ENCODE measurements around the gene CDH13. TPM values are rescaled to one million over a fixed set of nuclear protein-coding genes. Genes with fewer than 3 reads are reported as not detected.

Gene CDH13
- total and polyA plus RNA-seq, 2 experiments from 2014 or later, result 1.2 to 1.5 TPM

- no peaks in the 10 kb centered on the region for H3K4me1 ChIP-seq (ENCODE audit: insufficient read depth)
- no peaks in the 10 kb centered on the region for H4K20me1 ChIP-seq (ENCODE audit: insufficient read depth, poor library complexity, severe bottlenecking)
- H3K36me3 ChIP-seq (replicated peaks; ENCODE audit: insufficient read depth, low read depth), result no peaks in the 10 kb centered on the region
- H3K9me3 ChIP-seq (ENCODE audit: low read depth), result no peaks in the 10 kb centered on the region
- H3K27me3 ChIP-seq, result no peaks in the 10 kb centered on the region
- H3K79me2 ChIP-seq, result no peaks in the 10 kb centered on the region
- no peak overlapping the region for H3K27ac ChIP-seq
- no peak overlapping the region for H2AFZ ChIP-seq
- H3K4me3 ChIP-seq, result no peak overlapping the region
- H3K9me2 ChIP-seq (replicated peaks; ENCODE audit: insufficient read depth), result no peaks in the 10 kb centered on the region
- DNase-seq (ENCODE audit: low spot score), result no peak
- TF ChIP-seq, protein P1, sequence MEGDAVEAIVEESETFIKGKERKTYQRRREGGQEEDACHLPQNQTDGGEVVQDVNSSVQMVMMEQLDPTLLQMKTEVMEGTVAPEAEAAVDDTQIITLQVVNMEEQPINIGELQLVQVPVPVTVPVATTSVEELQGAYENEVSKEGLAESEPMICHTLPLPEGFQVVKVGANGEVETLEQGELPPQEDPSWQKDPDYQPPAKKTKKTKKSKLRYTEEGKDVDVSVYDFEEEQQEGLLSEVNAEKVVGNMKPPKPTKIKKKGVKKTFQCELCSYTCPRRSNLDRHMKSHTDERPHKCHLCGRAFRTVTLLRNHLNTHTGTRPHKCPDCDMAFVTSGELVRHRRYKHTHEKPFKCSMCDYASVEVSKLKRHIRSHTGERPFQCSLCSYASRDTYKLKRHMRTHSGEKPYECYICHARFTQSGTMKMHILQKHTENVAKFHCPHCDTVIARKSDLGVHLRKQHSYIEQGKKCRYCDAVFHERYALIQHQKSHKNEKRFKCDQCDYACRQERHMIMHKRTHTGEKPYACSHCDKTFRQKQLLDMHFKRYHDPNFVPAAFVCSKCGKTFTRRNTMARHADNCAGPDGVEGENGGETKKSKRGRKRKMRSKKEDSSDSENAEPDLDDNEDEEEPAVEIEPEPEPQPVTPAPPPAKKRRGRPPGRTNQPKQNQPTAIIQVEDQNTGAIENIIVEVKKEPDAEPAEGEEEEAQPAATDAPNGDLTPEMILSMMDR (IDR thresholded peaks at IDR 0.05; ENCODE audit: poor library complexity), result no peak
- TF ChIP-seq EZH2 (IDR thresholded peaks at IDR 0.05; ENCODE audit: borderline replicate concordance) (no peak), EZH2phosphoT487 (IDR thresholded peaks at IDR 0.05; ENCODE audit: low read depth, severe bottlenecking, unreplicated experiment) (no peak)
- no peak overlapping the region for H3K4me2 ChIP-seq
- 84% methylated on average over 5 of the region's 5 CpGs for WGBS (ENCODE audit: low lambda C conversion rate, missing lambda C conversion rate)
These were observed 585.6 kb downstream of the CDH13 start for GRCh38 chr16:83212301-83212841.

DNA sequence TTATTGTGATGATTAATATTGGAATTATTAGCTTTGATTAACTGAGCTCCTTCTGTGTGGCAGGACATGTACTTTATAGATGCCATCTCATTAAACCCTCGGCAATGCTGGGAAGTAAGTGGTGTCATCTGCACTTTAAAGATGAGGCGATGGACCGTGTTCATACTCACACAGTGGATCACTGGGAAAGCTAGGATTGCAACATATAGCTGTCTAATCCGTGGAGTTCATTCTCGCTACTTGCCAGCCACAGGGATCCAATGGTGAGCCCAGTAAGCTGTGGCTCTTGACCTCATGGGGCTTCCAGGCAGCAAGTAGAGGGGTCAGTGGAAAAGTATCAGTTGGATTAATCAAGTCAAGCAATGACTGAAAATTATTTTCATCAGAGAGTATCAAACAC is 587.9 kb downstream of the CDH13 start:
- no peak for DNase-seq (ENCODE audit: low spot score)
- no peaks in the 10 kb centered on the region for H3K27me3 ChIP-seq
- H3K4me2 ChIP-seq, result no peak overlapping the region
- H2AFZ ChIP-seq, result no peak overlapping the region
- no peaks in the 10 kb centered on the region for H3K9me3 ChIP-seq (ENCODE audit: low read depth)
- 88% methylated on average over 5 of the region's 5 CpGs for WGBS (ENCODE audit: low lambda C conversion rate, missing lambda C conversion rate)
- no peak overlapping the region for H3K27ac ChIP-seq
- no peak overlapping the region for H3K4me3 ChIP-seq
- no peaks in the 10 kb centered on the region for H3K4me1 ChIP-seq (ENCODE audit: insufficient read depth)
- no peaks in the 10 kb centered on the region for H3K79me2 ChIP-seq
- no peaks in the 10 kb centered on the region for H3K36me3 ChIP-seq (replicated peaks; ENCODE audit: insufficient read depth, low read depth)
- no peaks in the 10 kb centered on the region for H4K20me1 ChIP-seq (ENCODE audit: insufficient read depth, poor library complexity, severe bottlenecking)
- TF ChIP-seq, protein P1 (IDR thresholded peaks at IDR 0.05; ENCODE audit: poor library complexity), result no peak
- TF ChIP-seq EZH2 (IDR thresholded peaks at IDR 0.05; ENCODE audit: borderline replicate concordance) (no peak), EZH2phosphoT487 (IDR thresholded peaks at IDR 0.05; ENCODE audit: low read depth, severe bottlenecking, unreplicated experiment) (no peak)
- H3K9me2 ChIP-seq (replicated peaks; ENCODE audit: insufficient read depth), result no peaks in the 10 kb centered on the region

DNA sequence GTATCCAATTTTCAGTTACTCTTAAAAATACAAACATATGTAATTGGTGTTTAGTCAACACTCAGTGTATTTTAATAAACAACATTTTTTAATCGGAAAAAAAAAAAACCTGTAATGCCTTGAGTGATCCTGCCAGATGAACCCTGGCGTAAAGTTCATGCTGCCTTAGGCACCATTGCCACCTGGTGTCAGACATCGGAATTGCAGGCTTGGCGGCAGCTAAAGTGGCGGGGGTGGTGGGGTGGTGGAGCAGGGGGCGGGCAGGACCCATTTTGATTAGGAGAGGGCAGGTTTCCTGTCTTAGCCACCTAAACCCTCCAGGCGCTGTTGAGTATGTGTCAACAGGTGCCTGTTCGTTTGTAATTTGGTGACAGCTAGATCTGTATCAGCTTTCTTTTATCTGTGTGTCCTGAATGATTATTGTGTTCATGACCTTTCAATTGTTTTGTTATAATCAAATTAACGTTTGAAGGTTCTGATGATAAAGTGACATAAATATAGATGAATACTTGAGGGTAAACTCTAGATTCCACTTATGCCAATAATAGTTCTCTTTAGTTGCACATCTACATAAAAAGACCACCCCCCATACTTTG is 588.7 kb downstream of the CDH13 start:
- peak; percentile 67 for DNase-seq (ENCODE audit: low spot score)

More for the DNA sequence above, 588.7 kb downstream of the CDH13 start:
- WGBS (ENCODE audit: low lambda C conversion rate, missing lambda C conversion rate), result 14% methylated on average over 9 of the region's 9 CpGs
- no peak overlapping the region for H2AFZ ChIP-seq
- no peaks in the 10 kb centered on the region for H3K36me3 ChIP-seq (replicated peaks; ENCODE audit: insufficient read depth, low read depth)
- H3K79me2 ChIP-seq, result no peaks in the 10 kb centered on the region
- H3K9me2 ChIP-seq (replicated peaks; ENCODE audit: insufficient read depth), result no peaks in the 10 kb centered on the region
- H3K27me3 ChIP-seq, result no peaks in the 10 kb centered on the region
- H3K27ac ChIP-seq, result no peak overlapping the region
- H4K20me1 ChIP-seq (ENCODE audit: insufficient read depth, poor library complexity, severe bottlenecking), result no peaks in the 10 kb centered on the region
- no peak for TF ChIP-seq EZH2phosphoT487 (IDR thresholded peaks at IDR 0.05; ENCODE audit: low read depth, severe bottlenecking, unreplicated experiment)
- TF ChIP-seq, protein P1 (IDR thresholded peaks at IDR 0.05; ENCODE audit: poor library complexity), result peak; percentile 77
- H3K4me2 ChIP-seq, result no peak overlapping the region
- no peak overlapping the region for H3K4me3 ChIP-seq
- H3K9me3 ChIP-seq (ENCODE audit: low read depth), result no peaks in the 10 kb centered on the region
- no peaks in the 10 kb centered on the region for H3K4me1 ChIP-seq (ENCODE audit: insufficient read depth)

Data from hepatocyte (in vitro differentiated cells).